GM12874 (cell line): Measurements from ENCODE around the gene UBL7.

Experiments
- TF ChIP-seq, protein P1 (sequence below): IDR thresholded peaks from 2 replicates; pipeline ENCODE4 v1.5.1; 2011; ENCODE audit warnings: low read depth, mild to moderate bottlenecking, control low read depth, low read length, moderate library complexity; ENCODE audit not compliant: insufficient read depth

The UBL7 gene, protein sequence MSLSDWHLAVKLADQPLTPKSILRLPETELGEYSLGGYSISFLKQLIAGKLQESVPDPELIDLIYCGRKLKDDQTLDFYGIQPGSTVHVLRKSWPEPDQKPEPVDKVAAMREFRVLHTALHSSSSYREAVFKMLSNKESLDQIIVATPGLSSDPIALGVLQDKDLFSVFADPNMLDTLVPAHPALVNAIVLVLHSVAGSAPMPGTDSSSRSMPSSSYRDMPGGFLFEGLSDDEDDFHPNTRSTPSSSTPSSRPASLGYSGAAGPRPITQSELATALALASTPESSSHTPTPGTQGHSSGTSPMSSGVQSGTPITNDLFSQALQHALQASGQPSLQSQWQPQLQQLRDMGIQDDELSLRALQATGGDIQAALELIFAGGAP

GRCh38 chr15:74460871-74461846 lies at the start of gene UBL7:
UBL7 (minus strand) TSS chr15:74461160; CDS start chr15:74458867, 2,293 bp downstream.
- TF ChIP-seq, protein P1, sequence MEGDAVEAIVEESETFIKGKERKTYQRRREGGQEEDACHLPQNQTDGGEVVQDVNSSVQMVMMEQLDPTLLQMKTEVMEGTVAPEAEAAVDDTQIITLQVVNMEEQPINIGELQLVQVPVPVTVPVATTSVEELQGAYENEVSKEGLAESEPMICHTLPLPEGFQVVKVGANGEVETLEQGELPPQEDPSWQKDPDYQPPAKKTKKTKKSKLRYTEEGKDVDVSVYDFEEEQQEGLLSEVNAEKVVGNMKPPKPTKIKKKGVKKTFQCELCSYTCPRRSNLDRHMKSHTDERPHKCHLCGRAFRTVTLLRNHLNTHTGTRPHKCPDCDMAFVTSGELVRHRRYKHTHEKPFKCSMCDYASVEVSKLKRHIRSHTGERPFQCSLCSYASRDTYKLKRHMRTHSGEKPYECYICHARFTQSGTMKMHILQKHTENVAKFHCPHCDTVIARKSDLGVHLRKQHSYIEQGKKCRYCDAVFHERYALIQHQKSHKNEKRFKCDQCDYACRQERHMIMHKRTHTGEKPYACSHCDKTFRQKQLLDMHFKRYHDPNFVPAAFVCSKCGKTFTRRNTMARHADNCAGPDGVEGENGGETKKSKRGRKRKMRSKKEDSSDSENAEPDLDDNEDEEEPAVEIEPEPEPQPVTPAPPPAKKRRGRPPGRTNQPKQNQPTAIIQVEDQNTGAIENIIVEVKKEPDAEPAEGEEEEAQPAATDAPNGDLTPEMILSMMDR, result peak; percentile 13; the same call in 1 of the 2 replicates

DNA sequence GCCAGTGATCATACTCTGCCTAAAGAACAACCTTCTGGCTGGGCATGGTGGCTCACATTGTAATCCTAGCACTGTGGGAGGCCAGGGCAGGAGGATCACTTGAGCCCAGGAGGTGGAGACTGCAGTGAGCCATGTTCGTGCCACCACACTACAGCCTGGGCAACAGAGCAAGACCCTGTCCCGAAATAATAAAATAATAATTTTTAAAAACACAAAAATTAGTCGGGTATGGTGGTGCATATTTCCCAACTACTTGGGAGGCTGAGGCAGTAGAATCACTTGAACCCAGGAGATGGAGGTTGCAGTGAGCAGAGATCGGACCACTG lies 45.5 kb upstream of the UBL7 start:
- TF ChIP-seq, protein P1, result no peak

GRCh38 chr15:74505837-74506514 lies 45.0 kb upstream of the UBL7 start:
- TF ChIP-seq, protein P1, result no peak

DNA sequence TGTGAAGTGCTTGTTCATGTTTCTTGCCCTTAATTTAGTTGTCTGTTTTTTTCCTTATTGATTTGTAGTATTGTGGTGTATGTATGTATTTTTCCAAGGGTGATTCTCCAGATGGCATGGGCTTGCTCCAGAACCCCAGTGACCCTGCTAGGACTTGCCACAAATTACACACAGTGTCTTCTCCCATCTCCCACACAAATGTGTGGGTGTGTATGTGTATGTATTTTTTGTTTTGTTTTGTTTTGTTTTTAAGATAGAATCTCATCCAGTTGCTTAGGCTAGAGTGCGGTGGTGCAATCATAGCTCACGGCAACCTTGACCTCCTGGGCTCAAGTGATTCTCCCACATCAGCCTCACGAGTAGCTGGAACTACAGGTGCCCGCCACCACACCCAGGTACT lies 43.9 kb upstream of the UBL7 start:
- TF ChIP-seq, protein P1, result no peak

GRCh38 chr15:74504418-74504817 lies 43.5 kb upstream of the UBL7 start:
- TF ChIP-seq, protein P1, result no peak

DNA sequence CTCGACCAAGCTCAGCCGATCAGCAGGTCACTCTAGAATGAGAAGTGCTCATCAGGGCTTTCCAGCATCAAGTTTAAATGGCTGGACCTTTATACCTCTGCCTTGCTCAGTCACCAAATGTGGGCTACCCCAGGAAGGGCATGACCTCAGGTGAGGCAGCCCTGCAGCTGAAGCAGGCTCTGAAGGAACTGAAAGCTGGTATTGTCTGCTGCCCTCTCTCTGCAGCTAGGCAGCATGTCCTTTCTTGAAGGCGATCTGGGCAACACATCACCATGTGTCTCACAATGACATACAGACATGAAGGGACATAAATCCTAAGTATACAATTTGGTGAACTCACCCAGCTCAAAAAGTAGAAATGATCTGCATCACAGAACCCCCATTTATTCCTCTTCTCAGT lies 41.3 kb upstream of the UBL7 start:
- TF ChIP-seq, protein P1, result peak; percentile 4; the same call in 1 of the 2 replicates

DNA sequence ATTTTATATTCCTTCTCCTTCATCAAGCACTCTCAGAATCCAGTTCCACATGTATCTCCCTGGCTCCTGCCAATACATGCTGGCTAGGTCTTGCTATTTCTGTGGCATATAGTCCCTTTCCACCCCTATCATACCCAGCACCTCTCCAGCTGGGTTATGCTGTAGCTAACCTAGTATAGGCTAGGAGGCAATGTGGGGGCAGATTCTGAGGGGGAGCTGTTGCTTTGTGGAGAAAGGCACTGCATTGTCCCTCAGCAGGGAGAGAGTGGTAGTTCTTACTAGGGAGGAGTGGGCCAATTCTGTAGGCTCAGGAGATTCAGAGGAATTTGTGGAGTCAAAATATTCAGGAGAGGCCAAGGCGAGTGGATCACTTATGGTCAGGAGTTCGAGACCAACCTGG lies 39.4 kb upstream of the UBL7 start:
- TF ChIP-seq, protein P1, result no peak
